ENCODE results near the gene KCNAB1.

The KCNAB1 gene

DNA sequence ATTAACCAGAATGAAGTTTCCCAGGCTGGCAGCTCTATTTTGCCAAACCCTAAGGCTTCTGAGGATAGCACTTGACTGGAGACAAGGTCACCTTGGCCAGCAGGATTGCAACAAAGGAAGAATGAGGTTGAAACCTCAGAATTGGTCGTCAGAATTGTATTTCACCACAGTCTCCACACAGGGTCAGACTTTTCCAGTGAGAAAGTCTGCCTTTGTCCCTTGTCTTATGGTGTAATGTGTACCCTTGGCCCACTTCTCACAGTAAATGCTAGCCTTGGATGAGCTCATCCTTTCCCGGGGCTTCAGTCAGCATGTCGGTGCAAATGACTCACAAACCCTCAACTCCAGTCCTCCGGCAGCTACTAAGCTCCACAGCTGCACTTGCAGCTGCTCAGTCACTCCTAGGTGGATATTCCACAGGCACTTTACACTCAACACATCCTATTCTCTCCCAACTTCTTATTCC is 414.8 kb downstream of the KCNAB1 start:
- H3K4me1 ChIP-seq (ENCODE audit: low read length): no peaks in the 10 kb centered on the region
- H2AFZ ChIP-seq (ENCODE audit: low read length): no peak overlapping the region
- no peaks in the 10 kb centered on the region for H3K9me2 ChIP-seq (replicated peaks; ENCODE audit: insufficient read depth, low read length)
- no peak for TF ChIP-seq EZH2 (optimal IDR thresholded peaks at IDR 0.05; ENCODE audit: low read depth, low read length)
- TF ChIP-seq, protein P1, sequence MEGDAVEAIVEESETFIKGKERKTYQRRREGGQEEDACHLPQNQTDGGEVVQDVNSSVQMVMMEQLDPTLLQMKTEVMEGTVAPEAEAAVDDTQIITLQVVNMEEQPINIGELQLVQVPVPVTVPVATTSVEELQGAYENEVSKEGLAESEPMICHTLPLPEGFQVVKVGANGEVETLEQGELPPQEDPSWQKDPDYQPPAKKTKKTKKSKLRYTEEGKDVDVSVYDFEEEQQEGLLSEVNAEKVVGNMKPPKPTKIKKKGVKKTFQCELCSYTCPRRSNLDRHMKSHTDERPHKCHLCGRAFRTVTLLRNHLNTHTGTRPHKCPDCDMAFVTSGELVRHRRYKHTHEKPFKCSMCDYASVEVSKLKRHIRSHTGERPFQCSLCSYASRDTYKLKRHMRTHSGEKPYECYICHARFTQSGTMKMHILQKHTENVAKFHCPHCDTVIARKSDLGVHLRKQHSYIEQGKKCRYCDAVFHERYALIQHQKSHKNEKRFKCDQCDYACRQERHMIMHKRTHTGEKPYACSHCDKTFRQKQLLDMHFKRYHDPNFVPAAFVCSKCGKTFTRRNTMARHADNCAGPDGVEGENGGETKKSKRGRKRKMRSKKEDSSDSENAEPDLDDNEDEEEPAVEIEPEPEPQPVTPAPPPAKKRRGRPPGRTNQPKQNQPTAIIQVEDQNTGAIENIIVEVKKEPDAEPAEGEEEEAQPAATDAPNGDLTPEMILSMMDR (IDR thresholded peaks at IDR 0.05; ENCODE audit: low read length): no peak
- TF ChIP-seq EZH2phosphoT487 (IDR thresholded peaks at IDR 0.05; ENCODE audit: low read length): no peak
- no peak overlapping the region for H3K4me3 ChIP-seq (ENCODE audit: low read length)
- no peak for DNase-seq
- H3K79me2 ChIP-seq (ENCODE audit: low read length): no peaks in the 10 kb centered on the region
- H3K9me3 ChIP-seq (replicated peaks; ENCODE audit: insufficient read depth, low read length): no peaks in the 10 kb centered on the region
- H3K9ac ChIP-seq (ENCODE audit: low read length): no peak overlapping the region
- H3K4me2 ChIP-seq (ENCODE audit: low read depth, low read length): no peak overlapping the region
- H4K20me1 ChIP-seq (ENCODE audit: insufficient read depth, low read length): no peaks in the 10 kb centered on the region
- H3K27me3 ChIP-seq (replicated peaks; ENCODE audit: insufficient read depth, low read length): no peaks in the 10 kb centered on the region
- H3K36me3 ChIP-seq (replicated peaks; ENCODE audit: insufficient read depth, low read length): no peaks in the 10 kb centered on the region
- H3K27ac ChIP-seq (ENCODE audit: low read length): no peak overlapping the region
- no peaks in the 10 kb centered on the region for H3F3A ChIP-seq (ENCODE audit: insufficient read depth, low read length)

- Histone ChIP-seq H4K20me1 (ENCODE audit: insufficient read depth, low read length) (no peaks in the 10 kb centered on the region), H3K36me3 (replicated peaks; ENCODE audit: insufficient read depth, low read length) (no peaks in the 10 kb centered on the region), H3F3A (ENCODE audit: insufficient read depth, low read length) (no peaks in the 10 kb centered on the region), H3K79me2 (ENCODE audit: low read length) (no peaks in the 10 kb centered on the region), H2AFZ (ENCODE audit: low read length) (no peak overlapping the region), H3K9me3 (replicated peaks; ENCODE audit: insufficient read depth, low read length) (no peaks in the 10 kb centered on the region), H3K4me3 (ENCODE audit: low read length) (no peak overlapping the region), H3K4me2 (ENCODE audit: low read depth, low read length) (no peak overlapping the region), H3K9ac (ENCODE audit: low read length) (no peak overlapping the region), H3K9me2 (replicated peaks; ENCODE audit: insufficient read depth, low read length) (no peaks in the 10 kb centered on the region), H3K27ac (ENCODE audit: low read length) (no peak overlapping the region), H3K4me1 (ENCODE audit: low read length) (no peaks in the 10 kb centered on the region), H3K27me3 (replicated peaks; ENCODE audit: insufficient read depth, low read length) (no peaks in the 10 kb centered on the region)
- no peak for DNase-seq
- TF ChIP-seq, protein P1 (IDR thresholded peaks at IDR 0.05; ENCODE audit: low read length): no peak
- TF ChIP-seq EZH2 (optimal IDR thresholded peaks at IDR 0.05; ENCODE audit: low read depth, low read length) (no peak), EZH2phosphoT487 (IDR thresholded peaks at IDR 0.05; ENCODE audit: low read length) (no peak)
Measured at GRCh38 chr3:156535798-156536197, 415.4 kb downstream of the KCNAB1 start.

DNA sequence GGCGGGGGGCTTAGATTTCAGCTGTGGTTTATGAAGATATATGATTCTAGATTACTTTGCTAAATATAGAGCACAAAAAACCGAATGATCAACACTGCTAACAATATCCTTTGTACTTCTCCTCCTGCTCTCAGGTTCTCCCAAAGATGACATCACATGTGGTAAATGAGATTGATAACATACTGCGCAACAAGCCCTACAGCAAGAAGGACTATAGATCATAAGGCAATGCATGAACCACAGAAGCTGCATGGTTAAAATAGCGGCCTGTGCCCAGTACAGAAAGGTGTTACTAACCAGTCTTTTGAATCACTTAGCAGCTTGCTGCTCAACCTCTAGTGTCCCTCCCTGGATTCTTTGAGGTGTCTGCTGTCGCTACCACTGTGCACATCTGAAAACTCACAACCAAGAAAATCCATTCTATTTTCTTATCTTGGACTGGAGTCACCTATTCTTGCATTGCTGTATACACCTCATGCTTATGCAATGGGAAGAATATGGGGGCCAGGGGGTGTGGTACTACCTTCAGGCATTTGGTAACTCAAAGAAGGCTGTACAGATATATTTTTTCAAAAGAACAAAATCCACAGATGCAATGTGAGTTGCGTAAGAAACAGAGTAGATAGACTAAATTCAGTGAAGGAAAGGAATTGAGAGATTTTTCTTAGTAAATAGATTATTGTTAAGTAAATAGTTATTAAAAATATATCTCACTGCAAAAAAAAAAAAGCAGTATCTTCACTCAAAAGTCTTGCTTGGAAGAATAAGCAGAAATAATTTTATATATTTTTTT is 416.3 kb downstream of the KCNAB1 start:
- Histone ChIP-seq H4K20me1 (ENCODE audit: insufficient read depth, low read length) (no peaks in the 10 kb centered on the region), H3K9me3 (replicated peaks; ENCODE audit: insufficient read depth, low read length) (no peaks in the 10 kb centered on the region), H3K4me1 (ENCODE audit: low read length) (no peaks in the 10 kb centered on the region), H3K27ac (ENCODE audit: low read length) (no peak overlapping the region), H3K9me2 (replicated peaks; ENCODE audit: insufficient read depth, low read length) (no peaks in the 10 kb centered on the region), H3K27me3 (replicated peaks; ENCODE audit: insufficient read depth, low read length) (no peaks in the 10 kb centered on the region), H3K36me3 (replicated peaks; ENCODE audit: insufficient read depth, low read length) (no peaks in the 10 kb centered on the region; the same call in 1 of the 2 replicates), H3K9ac (ENCODE audit: low read length) (no peak overlapping the region), H3K4me3 (ENCODE audit: low read length) (no peak overlapping the region), H2AFZ (ENCODE audit: low read length) (no peak overlapping the region), H3F3A (ENCODE audit: insufficient read depth, low read length) (peaks cover 3% of the 10 kb centered on the region; the same call in 1 of the 2 replicates), H3K79me2 (ENCODE audit: low read length) (no peaks in the 10 kb centered on the region), H3K4me2 (ENCODE audit: low read depth, low read length) (no peak overlapping the region)
- no peak for DNase-seq
- TF ChIP-seq EZH2 (optimal IDR thresholded peaks at IDR 0.05; ENCODE audit: low read depth, low read length) (no peak), EZH2phosphoT487 (IDR thresholded peaks at IDR 0.05; ENCODE audit: low read length) (no peak)
- TF ChIP-seq, protein P1 (IDR thresholded peaks at IDR 0.05; ENCODE audit: low read length): no peak
